Adrenal gland (tissue), 12 donors: ENCODE data around the gene SLC7A5. TPM values are rescaled to one million over a fixed set of nuclear protein-coding genes. Genes with fewer than 3 reads are reported as not detected.
"Not testable (repeated sequence)": the region's sequence is repeated elsewhere in the genome, so short reads cannot be mapped to it uniquely, and the experiment has no call there.

Experiments
- DNase-seq, 7 donors: peaks; one replicate each; pipeline ENCODE4 v3.0.0-alpha.2; 2019 to 2020
- H3K27ac ChIP-seq, 5 donors: fragments of 200-600 bp; sonication (generic) in 4 of 5; 1 replicate in 3 of 5; 2 replicates in 2 of 5; pipeline versions ENCODE4 v1.5.1 to v1.8.0; 2016 to 2020; ENCODE audit warnings: mild to moderate bottlenecking in 1 of 5
- H3K27me3 ChIP-seq: fragments of 200-600 bp; 2 replicates; pipeline ENCODE4 v1.8.0; 2021
- H3K36me3 ChIP-seq, 2 donors: fragments of 200-600 bp; replicated peaks in 1 of 2; 1 replicate in 1 of 2; 2 replicates in 1 of 2; pipeline versions ENCODE4 v1.5.1 to v1.8.0; 2018 to 2022
- H3K4me1 ChIP-seq, 2 donors: fragments of 200-600 bp; replicated peaks in 1 of 2; 1 replicate in 1 of 2; 2 replicates in 1 of 2; pipeline versions ENCODE4 v1.5.1 to v1.8.0; 2018 to 2021
- H3K4me3 ChIP-seq, 4 donors: fragments of 200-600 bp; sonication (generic) in 3 of 4; one replicate each; pipeline ENCODE4 v1.5.1; 2016 to 2018
- H3K9me3 ChIP-seq, 3 donors: fragments of 200-600 bp; sonication (generic) in 1 of 3; replicated peaks in 1 of 3; 1 replicate in 2 of 3; 2 replicates in 1 of 3; pipeline versions ENCODE4 v1.5.1 to v1.8.0; 2016 to 2021
- CTCF ChIP-seq, 6 experiments: fragments of 450-650 bp in 4 of 6; fragments of 200-600 bp in 2 of 6; sonication (generic) in 1 of 6; IDR thresholded peaks; 1 replicate in 5 of 6; 2 replicates in 1 of 6; pipeline versions ENCODE4 v1.5.1 to v1.8.0; 2016 to 2021; ENCODE audit warnings: antibody characterized with exemption in 6 of 6, mild to moderate bottlenecking in 2 of 6, moderate library complexity in 1 of 6
- POLR2A ChIP-seq, 2 donors: fragments of 450-650 bp; IDR thresholded peaks; one replicate each; pipeline ENCODE4 v1.6.1; 2017; ENCODE audit warnings: antibody characterized with exemption in 2 of 2, mild to moderate bottlenecking in 2 of 2, moderate library complexity in 1 of 2
- WGBS, 4 donors: extraction: QIAGEN DNeasy Blood & Tissue Kit in 2 of 4; methylation state at CpG; one replicate each; pipeline versions ENCODE4 v1.1.5 to v1.1.7; 2013 to 2017; 5-methylcytosine and 5-hydroxymethylcytosine counted together
- intact Hi-C, 2 donors: fragments of 100-400 bp; cut with DNase I; formaldehyde crosslinking; loops; one replicate each; pipeline versions ENCODE4 v1.14.1 to v1.15.0; 2022 to 2023
- polyA plus RNA-seq, 3 donors: library from polyadenylated mRNA; stranded (reverse); fragments of 200-250 nt in 2 of 3; fragments of 350-450 nt in 1 of 3; fragmentation: Illumina TruSeq in 1 of 3; extraction: RNeasy Lipid Tissue Mini Kit (QIAGEN cat#74804) in 1 of 3; gene quantifications; one replicate each; pipeline ENCODE4 v1.2.3, GENCODE V29; 2013 to 2014
- total RNA-seq, 9 donors: library from RNA; depleted of rRNA in 4 of 9; stranded (reverse); fragments of >200 nt in 4 of 9; fragments of 120-200 nt in 1 of 9; fragmentation: NEBNext Ultra II Directional in 1 of 9; extraction: Animal tissue kit (Norgen Biotek cat#: 25700) in 1 of 9; gene quantifications; one replicate each; pipeline versions ENCODE4 v1.1.0 to v1.2.4, GENCODE V29; 2013 to 2023
- donor health status: healthy with polysubstance abuse.
- donor health status: Bipolar disorder and iron deficiency.
- donor health status: DM: yes; HTN: yes; CAD: no.
- donor health status: DM: no; HTN: no; CAD: no.
- donor health status: DM: no; HTN: no; CAD: no.
- donor health status: DM: yes; HTN: yes; CAD: no.

Gene SLC7A5
- total and polyA plus RNA-seq, 12 donors = 0.69 to 9.1 (median 2.4) TPM

- H3K27ac ChIP-seq = no peak overlapping the region
- TF ChIP-seq CTCF (IDR thresholded peaks at IDR 0.05) = no peak
- TF ChIP-seq POLR2A (IDR thresholded peaks at IDR 0.05) = no peak
- no peak overlapping the region for H3K4me3 ChIP-seq
- no peaks in the 10 kb centered on the region for H3K9me3 ChIP-seq
- intact Hi-C loops = no loop called here
- no peaks in the 10 kb centered on the region for H3K27me3 ChIP-seq
- peaks cover 0 to 5% of the 10 kb centered on the region in 2 donors for H3K4me1 ChIP-seq
- no peak for DNase-seq
- H3K36me3 ChIP-seq = no peaks in the 10 kb centered on the region
- WGBS, 4 donors = 90 to 95% (median 91%) methylated on average over 12 to 21 of the region's 21 CpGs
These were observed 22.5 kb upstream of the SLC7A5 start for GRCh38 chr16:87891764-87892163.

GRCh38 chr16:87889762-87890161, 20.5 kb upstream of the SLC7A5 start:
- H3K4me3 ChIP-seq, intact Hi-C loops, H3K9me3 ChIP-seq, H3K4me1 ChIP-seq, H3K27me3 ChIP-seq, DNase-seq, H3K27ac ChIP-seq, H3K36me3 ChIP-seq: not testable (repeated sequence)
- WGBS, 4 donors = 88 to 90% (median 89%) methylated on average over 10 of the region's 10 CpGs

DNA sequence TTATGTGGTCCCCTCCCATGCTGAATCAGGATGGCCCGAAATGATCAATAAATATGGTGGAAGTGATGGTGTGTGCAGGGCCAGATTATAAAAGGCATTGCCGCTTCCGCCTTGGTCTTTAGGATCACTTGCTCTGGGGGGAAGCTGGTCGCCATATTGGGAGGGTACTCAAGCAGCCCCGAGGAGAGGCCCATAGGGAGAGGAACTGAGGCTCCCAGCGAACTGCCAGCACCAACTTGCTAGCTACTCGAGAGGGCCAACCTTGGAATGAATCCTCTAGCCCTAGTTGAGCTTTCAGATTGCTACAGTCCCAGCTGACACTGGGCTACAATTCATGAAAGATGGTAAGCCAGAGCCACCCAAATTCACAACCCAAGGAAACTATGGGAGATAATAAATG, 19.0 kb upstream of the SLC7A5 start:
- H3K9me3 ChIP-seq, H3K27me3 ChIP-seq, intact Hi-C loops, H3K4me3 ChIP-seq, H3K27ac ChIP-seq, H3K36me3 ChIP-seq, H3K4me1 ChIP-seq, DNase-seq: not testable (repeated sequence)
- 88 to 95% (median 93%) methylated on average over 6 to 7 of the region's 7 CpGs for WGBS, 4 donors

DNA sequence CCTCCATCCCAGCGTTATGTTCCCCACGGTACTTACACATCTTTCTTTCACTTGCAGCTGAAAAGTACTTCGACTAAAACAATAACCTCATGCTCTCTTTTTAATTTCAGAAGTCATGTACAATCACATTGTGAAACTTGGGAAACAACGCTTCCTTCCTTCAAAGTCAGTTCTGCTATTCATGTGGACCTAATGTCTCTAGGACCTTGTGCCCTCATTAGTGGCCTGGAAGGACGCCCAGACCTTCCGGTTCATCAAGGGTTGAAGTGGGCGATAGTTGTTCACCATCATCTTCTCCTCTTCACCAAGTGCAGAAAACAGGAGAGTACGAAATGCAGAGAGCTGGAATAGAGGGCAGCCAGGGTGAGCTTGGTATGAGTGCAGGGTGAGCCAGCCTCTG, 18.6 kb upstream of the SLC7A5 start:
- WGBS, 4 donors = 61 to 74% (median 73%) methylated on average over 8 of the region's 8 CpGs
- intact Hi-C loops, H3K4me1 ChIP-seq, H3K4me3 ChIP-seq, H3K27ac ChIP-seq, H3K27me3 ChIP-seq, H3K36me3 ChIP-seq, H3K9me3 ChIP-seq: not testable (repeated sequence)
- peak in 1 of 7 donors; percentile 38 for DNase-seq

- intact Hi-C loops, H3K36me3 ChIP-seq: not testable (repeated sequence)
- WGBS, 4 donors = 52 to 66% (median 59%) methylated on average over 5 to 8 of the region's 8 CpGs
These were observed 16.2 kb upstream of the SLC7A5 start for GRCh38 chr16:87885371-87885967.

GRCh38 chr16:87882436-87883019, 13.2 kb upstream of the SLC7A5 start:
- Histone ChIP-seq H3K4me1 (no peaks in the 10 kb centered on the region), H3K9me3 (no peaks in the 10 kb centered on the region), H3K27ac (no peak overlapping the region), H3K27me3 (no peaks in the 10 kb centered on the region), H3K36me3 (no peaks in the 10 kb centered on the region), H3K4me3 (no peak overlapping the region)
- intact Hi-C loops = no loop called here
- no peak for DNase-seq
- no peak for TF ChIP-seq POLR2A (IDR thresholded peaks at IDR 0.05)
- no peak for TF ChIP-seq CTCF (IDR thresholded peaks at IDR 0.05)
- 87 to 92% (median 90%) methylated on average over 29 of the region's 29 CpGs for WGBS, 4 donors

More at GRCh38 chr16:87885371-87885967, 16.2 kb upstream of the SLC7A5 start:
- H3K4me1 ChIP-seq, H3K27ac ChIP-seq, H3K27me3 ChIP-seq, H3K4me3 ChIP-seq, DNase-seq, H3K9me3 ChIP-seq: not testable (repeated sequence)
